Heart left ventricle (tissue), 13 donors: ENCODE results near the gene PCDH17.

Source experiments
- POLR2A ChIP-seq, 2 donors: fragments of 450-650 bp; IDR thresholded peaks; one replicate each; pipeline ENCODE4 v1.6.1; 2017; ENCODE audit warnings: antibody characterized with exemption in 2 of 2, mild to moderate bottlenecking in 2 of 2, moderate library complexity in 2 of 2
- TF ChIP-seq, protein P1 (sequence below), 12 donors: fragments of 200-600 bp; sonication (generic) in 4 of 12; IDR thresholded peaks; one replicate each; pipeline versions ENCODE4 v1.5.0 to v1.8.0; 2018 to 2022; ENCODE audit warnings: antibody characterized with exemption in 12 of 12, mild to moderate bottlenecking in 5 of 12
- donor health status: ischemic (EF 13 %, LVEDD 7.1; RV severe dilation, severe dysfunction).
- donor health status: DM: no; HTN: yes; CAD: no.
- donor health status: DM: no; HTN: no; CAD: no.
- donor health status: ischemic (EF 25% LVEDD 6.9; RV normal size, moderate dysfunction).
- donor health status: ischemic (EF 25% LVEDD 5.7; RV mildly dilated, moderate dysfunction).
- donor health status: ischemic (EF 35%, LVEDD 5.7; RV mildly dilated, moderate dysfunction).
- donor health status: nonischemic (EF 11% LVEDD 7.7; RV severe dilation, severe dysfunction).
- donor health status: DM: yes; HTN: yes; CAD: no.
- donor health status: PGD.
- donor health status: ischemic (EF 29% LVEDD 5.4; RV normal size, mild dysfunction).
- donor health status: nonischemic (EF 23%, LVEDD 6.1; RV moderate dilation, normal function).

DNA sequence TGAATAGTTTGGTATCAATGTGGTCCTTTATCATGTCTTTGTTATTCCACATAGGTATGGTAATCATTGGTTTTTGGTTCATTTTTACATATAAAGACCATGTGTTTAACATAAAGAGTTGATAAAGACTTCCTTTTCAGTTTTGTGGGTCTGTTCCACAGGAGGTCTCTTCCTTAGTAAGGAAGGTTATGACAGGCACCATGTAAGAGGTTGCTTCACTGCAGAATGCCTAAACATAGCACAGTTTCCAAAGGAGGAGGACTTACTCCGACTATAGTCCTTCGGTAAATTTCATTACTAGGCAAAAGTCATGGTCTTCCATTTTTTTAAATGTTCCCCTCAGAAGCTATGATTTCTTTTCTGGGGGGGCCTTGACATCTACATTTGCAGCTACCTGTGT is 27.1 kb upstream of the PCDH17 start:
- TF ChIP-seq, protein P1, sequence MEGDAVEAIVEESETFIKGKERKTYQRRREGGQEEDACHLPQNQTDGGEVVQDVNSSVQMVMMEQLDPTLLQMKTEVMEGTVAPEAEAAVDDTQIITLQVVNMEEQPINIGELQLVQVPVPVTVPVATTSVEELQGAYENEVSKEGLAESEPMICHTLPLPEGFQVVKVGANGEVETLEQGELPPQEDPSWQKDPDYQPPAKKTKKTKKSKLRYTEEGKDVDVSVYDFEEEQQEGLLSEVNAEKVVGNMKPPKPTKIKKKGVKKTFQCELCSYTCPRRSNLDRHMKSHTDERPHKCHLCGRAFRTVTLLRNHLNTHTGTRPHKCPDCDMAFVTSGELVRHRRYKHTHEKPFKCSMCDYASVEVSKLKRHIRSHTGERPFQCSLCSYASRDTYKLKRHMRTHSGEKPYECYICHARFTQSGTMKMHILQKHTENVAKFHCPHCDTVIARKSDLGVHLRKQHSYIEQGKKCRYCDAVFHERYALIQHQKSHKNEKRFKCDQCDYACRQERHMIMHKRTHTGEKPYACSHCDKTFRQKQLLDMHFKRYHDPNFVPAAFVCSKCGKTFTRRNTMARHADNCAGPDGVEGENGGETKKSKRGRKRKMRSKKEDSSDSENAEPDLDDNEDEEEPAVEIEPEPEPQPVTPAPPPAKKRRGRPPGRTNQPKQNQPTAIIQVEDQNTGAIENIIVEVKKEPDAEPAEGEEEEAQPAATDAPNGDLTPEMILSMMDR (IDR thresholded peaks at IDR 0.05) = no peak
- TF ChIP-seq POLR2A (IDR thresholded peaks at IDR 0.05) = no peak
